GM19099 (cell line): Measurements from ENCODE around the gene TLR9.

Experiments
- POLR2A ChIP-seq: IDR thresholded peaks from 3 replicates; pipeline ENCODE4 v1.6.1; 2011; ENCODE audit warnings: low read depth; ENCODE audit not compliant: insufficient read length; ENCODE audit errors: extremely low read depth

TLR9 gene

DNA sequence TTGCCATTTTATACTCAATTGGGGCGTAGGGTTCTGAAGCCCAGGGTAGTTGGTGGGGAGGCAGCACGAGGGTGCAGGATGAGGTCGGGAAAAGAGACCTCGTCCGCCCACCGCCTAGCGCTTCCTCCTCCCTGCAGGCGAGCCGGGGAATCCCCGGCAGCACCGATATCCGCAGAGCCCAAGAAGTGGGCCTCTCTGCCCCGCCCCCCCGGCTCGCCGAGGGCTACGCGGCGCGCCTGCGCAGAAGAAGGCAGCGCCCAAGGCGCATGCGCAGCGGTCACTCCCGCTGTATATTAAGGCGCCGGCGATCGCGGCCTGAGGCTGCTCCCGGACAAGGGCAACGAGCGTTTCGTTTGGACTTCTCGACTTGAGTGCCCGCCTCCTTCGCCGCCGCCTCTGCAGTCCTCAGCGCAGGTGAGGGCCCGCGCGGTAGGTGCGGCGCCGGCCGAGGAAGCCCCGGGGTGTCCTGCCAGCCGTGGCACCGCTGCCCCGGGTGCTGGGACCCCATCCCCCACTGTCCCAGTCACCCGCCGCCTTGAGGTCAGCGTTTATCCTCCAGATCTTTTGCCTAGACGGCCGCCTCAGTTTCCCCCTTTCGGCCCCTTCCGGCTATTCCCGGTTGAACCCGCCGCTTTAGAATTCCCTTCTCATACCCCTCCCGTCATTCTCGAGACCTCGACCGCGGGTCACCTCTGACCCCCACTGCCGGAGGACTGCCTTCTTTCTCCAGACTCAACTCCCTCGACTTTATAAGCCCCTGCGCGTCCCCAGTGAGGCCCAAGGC lies 27.4 kb downstream of the TLR9 start, which contains the start of gene ALAS1:
ALAS1 (plus strand) TSS at position 319 of the 784 bp plus-strand sequence. CDS start 1,082 bp downstream, outside the sequence.
- peak; percentile 97 for TF ChIP-seq POLR2A

DNA sequence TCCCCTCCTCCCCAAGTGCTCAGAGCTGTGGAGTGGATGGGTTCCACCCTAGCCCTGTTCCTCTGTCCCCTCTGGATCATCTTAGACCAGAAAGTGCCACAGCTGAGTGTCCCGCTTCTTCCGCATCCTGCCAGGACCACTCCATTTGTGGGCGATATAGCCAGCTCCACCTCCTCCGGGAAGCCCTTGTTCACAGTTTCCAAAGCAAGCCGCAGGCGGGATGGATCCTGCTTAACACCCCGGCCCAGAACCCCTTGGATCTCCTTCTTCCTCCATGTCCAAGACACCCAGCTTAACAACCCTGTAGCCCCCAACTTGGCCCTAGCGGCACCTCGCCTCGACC lies 28.0 kb downstream of the TLR9 start:
- TF ChIP-seq POLR2A: no peak

DNA sequence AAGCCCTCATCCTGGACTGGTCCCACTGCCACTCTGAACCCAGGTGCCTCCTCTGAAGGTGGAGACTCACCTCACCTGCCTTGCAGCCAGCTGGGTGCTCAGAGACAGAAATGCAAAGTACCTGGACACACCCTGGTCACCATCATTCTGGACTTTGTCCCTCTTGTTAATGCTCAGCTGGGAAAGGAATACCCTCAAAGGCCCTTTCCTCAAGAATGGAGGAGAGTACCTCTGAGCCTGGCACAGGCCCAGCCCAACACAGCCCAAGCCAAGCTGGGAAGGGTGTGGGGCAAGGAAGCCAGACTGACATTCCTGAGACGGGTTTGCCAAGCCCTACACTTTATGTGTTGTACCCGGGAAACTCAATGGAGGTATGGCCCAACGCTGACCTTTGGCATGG lies 28.5 kb downstream of the TLR9 start:
- no peak for TF ChIP-seq POLR2A

DNA sequence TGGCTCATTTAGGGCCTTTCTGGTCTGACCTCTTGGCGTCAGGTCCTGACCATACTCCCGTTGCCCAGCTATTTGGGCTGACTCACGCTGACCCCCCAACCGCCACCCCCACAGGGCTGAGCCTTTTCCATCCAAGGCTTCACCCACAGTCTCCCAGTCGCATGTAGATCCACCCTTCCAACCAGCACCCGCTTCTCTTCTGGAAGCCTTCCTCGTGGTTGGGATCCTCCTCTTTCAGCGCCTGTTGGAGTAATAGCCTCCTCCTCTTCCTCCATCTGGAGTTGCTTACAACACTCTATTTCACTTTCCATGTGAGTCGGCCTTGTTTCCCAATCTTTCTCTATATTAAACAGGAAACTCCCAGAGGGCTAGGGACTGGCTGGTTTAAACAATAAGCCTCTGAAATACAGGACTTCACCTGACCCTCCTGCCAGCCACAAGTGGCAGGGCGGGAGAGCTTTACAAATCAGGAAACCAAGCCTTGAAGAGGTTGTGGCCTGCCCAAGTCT lies 29.6 kb downstream of the TLR9 start:
- TF ChIP-seq POLR2A: no peak

DNA sequence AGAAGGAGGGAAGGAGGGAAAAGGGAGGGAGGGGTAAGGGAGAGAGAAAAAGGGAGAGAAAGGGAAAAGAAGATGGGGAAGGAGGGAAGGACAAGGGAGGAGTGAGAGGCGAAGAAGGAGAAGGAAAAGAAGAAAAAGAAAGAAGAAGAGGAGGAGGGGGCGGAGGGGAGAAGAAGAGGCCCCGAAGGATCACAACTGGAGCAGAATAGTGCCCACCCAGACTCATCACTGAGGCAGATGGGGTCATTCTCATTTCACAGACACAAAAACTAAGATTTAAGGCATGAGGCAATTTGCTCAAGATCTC lies 30.2 kb downstream of the TLR9 start:
- no peak for TF ChIP-seq POLR2A

DNA sequence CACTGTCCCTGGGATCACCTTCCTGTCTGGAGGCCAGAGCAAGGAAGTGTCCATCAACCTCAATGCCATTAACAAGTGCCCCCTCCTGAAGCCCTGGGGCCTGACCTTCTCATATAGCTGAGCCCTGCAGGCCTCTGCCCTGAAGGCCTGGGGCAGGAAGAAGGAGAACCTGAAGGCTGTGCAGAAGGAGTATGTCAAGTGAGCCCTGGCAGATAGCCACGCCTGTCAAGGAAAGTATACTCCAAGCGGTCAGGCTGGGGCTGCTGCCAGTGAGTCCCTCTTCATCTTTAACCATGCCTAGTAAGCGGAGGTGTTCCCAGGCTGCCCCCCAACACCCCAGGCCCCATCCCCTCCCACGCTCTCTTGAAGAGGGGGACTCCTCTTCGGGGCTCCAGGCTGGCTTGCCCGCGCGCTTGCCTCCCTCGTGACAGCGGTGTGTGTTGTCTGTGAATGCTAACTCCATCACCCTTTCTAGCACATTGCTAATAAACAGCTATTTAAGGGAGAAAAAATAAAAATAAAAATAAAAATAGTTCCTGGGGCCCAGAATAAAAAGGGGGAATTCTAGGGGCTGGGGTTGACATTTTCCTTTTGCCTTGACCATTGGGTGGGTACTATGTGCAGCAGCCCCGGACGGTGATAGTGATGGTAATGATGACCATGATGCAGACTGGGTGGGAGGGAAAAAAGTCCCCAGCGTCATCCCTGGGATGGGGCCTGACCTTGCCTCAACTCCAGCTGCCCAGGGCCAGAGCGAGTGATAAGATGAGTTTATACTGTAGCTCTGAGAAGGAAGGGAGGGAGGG lies 30.8 kb downstream of the TLR9 start:
- TF ChIP-seq POLR2A: no peak

DNA sequence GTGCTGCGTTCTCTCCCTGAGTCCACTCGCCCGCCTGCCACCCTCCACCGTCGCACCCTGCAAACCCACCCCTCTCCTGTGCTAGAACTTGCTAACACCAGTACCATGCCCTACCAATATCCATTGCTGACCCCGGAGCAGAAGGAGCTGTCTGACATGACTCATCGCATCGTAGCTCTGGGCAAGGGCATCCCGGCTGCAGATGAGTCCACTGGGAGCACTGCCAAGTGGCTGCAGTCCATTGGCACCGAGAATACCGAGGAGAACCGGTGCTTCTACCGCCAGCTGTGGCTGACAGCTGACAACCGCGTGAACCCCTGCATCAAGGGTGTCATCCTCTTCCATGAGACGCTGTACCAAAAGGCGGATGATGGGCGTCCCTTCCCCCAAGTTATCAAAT lies 32.4 kb downstream of the TLR9 start:
- TF ChIP-seq POLR2A: no peak

DNA sequence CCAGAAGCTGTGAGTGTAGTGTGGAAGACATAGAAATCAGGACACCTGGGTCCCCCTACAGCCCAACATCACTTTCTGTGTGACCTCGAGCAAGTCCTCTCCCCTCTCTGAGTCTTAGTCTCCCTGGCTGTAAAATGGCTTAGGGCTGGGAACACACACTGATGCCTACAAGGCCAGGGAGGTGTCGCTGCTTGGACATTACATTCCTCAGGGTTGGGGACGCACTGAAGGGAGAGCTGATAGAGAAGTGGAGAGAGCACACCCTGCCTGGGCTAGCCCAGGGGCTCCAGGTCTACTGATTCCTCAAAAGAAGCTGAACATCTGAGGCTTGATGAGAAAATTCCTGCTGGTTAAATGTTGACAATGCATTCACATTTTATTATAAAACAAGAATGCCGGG lies 33.8 kb downstream of the TLR9 start:
- TF ChIP-seq POLR2A: no peak

DNA sequence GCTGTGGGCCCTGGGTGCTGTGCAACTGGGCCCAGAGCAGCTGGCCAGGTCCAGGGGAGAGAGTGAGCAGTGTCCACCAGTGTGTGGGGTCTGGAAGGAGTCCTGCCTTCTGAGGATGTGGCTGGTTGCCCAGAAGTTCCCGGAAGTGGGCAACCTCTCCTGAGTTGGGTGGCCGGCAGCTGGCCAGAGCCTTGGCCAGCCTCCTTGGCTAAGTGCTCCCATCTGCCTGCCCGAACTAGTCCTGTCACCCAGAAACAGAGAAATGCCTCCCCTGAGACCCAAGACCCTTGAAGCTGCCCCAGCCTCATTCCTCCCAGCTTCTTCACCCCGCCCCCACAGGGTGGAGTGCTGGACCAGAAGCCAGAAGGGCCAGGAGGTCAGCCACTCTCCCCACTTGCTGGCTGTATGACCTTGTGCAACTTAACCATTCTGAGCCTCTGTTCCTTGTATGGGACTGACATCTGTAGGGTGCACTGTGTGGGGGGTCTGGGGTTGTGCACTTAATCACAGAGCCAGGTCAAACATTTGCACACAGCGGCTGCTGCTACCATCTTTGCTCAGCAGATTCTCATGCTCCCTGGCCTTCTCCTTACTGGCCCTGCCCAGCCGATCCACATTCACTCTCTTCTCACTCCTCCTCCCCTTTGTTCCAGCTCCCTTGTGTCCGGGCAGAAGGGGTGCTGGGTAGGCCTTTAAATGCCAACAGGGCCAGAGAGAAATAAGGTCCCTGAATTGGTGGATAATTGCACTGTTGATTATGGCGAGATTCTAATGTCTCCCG lies 35.0 kb downstream of the TLR9 start:
- TF ChIP-seq POLR2A: no peak

DNA sequence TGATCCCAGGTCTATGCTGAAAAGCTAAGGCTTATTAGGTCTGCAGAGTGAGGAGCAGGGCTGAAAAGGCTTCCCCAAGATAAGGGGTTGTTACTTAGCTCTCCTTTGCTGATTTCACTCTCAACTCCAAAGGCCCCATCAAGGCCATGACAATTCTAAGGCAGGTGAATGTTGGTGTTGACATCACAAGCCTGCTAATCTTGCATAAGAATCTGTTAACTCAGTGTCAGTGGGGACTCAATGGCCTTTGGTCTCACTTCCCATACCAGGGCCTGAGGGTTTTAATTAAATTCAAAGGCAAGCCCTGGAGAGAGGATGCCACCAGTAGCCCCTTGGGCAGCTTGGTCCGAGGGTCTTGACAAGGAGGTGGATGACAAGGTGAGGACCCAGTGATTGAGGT lies 36.9 kb downstream of the TLR9 start:
- TF ChIP-seq POLR2A: no peak

DNA sequence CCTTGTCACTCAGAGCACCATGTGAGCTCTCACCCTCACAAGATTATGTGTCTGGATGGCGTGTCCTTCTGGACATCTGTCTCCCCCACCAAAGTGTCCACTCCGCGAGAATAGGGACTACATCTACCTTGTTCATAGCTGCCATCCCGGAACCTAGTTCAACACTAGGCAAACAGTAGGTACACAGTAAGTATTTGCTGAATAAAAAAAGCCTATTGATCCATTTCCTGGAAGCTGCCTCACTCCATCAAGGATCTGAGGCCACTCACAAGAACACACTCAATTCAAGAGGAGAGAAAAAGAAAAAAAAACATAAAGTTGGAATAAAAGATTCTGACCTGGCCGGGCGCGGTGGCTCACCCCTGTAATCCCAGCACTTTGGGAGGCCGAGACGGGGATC lies 38.7 kb downstream of the TLR9 start:
- TF ChIP-seq POLR2A: no peak

DNA sequence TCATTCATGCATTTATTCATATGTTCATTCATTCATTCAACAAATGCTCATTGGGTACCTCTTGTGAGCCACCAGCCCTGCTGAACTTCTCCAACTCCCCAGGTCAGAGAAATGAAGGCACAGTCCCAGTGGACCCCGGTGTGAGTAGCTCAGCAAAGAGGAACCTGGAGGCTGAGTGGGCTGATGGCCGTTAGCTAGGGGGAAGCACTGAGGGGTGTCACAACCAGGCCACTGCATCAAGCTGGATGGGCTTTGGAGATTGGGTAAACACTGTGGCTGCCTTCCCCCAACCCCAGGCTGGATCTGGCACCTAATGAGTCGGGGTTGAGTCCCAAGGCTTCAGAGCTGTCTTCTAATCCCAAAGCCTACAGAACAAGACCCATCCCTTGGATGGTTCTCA lies 39.6 kb downstream of the TLR9 start:
- TF ChIP-seq POLR2A: no peak

DNA sequence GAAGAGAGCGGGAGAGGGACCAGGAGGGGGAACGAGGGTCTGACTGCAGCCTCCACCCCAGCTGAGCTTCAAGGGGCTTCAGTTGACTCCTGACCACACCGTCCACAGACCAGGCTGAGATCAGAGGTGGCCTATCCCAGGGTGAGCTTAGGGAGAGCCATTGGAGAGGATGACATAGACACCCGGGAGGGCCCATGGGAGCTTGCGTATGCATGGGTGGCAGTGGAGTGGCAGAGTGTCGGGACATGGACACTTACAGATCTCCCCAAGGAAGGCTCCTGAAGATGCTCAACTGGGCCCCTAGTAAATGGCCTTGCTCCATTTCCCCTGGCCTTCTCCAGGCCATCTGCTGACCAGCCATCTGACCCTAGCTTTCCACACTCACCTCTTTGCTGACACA lies 40.1 kb downstream of the TLR9 start:
- TF ChIP-seq POLR2A: no peak

DNA sequence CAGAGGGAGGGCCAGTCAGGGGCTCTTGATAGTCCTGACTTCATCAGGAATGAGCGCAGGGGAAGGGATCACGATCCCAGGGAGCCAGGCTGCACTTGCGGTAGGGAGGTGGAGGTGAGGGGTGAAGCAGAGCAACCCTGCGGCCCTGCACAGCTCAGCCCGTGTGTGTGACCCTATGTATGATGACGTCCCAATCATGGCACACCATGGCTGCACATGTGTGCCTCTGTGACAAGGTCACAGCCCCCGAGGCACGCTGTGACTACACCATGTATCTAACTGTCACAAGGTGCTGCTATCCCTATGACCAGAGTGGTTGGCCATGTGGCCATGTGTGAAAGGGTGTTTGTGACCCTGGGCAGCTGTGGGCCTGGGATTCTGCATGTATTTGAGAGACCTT lies 40.8 kb downstream of the TLR9 start:
- no peak for TF ChIP-seq POLR2A

DNA sequence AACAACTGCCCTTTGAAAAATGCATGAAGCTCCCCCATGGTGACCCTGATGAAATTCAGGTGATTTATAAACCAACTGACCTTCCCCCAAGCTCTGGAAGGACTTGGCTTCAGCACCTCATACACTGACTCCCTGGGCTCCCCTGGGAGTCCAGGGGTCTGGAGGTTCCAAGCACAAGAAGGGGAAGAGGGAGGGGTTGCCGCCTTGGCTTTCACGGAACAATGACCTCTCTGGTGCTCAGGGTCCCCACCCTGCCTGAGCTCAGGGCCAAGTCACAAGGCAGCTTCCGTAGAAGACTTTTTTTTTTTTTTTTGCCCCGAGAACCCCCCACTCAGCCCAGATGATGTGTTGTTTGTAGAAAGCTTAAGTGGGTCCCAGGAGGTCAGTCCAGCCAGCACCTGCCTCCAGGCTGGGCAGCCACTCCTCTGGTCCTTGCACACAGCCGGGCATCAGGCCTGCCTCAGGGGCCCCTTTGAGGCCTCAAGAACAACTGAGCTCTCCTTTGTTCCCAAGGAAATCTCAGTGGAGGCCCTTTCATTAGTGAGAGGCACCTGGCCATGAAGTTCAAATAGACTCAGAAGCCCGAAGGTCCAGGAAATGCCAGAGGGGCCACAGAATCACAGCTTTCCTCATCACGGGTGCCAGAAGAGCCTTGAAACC lies 41.5 kb downstream of the TLR9 start:
- TF ChIP-seq POLR2A: no peak

DNA sequence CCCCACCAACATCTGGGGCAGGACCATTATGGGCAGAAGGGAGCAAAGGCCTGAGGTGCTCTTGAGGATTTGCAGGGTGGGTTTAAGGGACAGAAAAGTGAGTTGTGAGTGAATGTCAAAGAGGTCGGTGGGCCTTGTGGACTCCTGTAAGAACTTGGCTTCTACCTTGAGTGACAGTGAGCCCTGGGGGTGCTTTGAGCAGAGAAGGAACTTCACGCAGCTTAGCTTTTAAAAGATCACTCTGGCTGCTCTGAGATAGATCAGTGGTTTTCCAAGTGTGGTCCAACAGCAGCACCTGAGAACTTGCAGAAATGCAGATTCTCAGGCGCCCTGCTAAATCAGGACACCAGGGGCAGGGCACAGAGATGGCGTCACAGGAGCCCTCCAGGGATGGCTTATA lies 42.8 kb downstream of the TLR9 start:
- TF ChIP-seq POLR2A: no peak

DNA sequence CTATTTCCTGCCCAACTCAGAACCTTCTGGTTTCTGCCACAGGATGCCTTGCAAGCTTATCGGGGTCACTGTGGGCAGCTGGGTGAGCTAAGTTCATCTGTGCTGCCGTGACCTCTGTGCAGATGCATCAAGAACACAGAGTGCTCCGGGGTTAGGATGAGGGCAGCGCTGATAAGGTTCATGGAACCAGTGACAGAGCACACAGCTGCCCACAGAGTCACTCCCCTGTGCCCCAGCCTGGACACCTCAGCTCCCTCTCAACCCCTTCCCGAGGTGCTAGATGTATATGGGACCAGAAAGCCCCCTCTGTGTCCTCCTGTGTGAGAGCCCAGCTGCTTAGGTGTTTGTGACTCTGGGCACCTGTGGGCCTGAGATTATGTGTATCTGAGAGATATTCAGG lies 43.2 kb downstream of the TLR9 start:
- no peak for TF ChIP-seq POLR2A
